ENCODE results near the gene HPCAL1.

Gene HPCAL1

GRCh38 chr2:10469301-10469700, 166.6 kb downstream of the HPCAL1 start:
- no peak overlapping the region for H3K4me3 ChIP-seq (ENCODE audit: low read depth, low read length)
- no peak for DNase-seq (ENCODE audit: low read depth)
- TF ChIP-seq CTCF (IDR thresholded peaks at IDR 0.05; ENCODE audit: low read depth, low read length, missing control alignments), result no peak

- H3K4me3 ChIP-seq (ENCODE audit: low read depth, low read length), result no peak overlapping the region
- DNase-seq (ENCODE audit: low read depth), result no peak
- TF ChIP-seq CTCF (IDR thresholded peaks at IDR 0.05; ENCODE audit: low read depth, low read length, missing control alignments), result no peak
These were observed 167.4 kb downstream of the HPCAL1 start for GRCh38 chr2:10469955-10470608.

GRCh38 chr2:10471046-10471571, 168.4 kb downstream of the HPCAL1 start:
- no peak overlapping the region for H3K4me3 ChIP-seq (ENCODE audit: low read depth, low read length)
- no peak for TF ChIP-seq CTCF (IDR thresholded peaks at IDR 0.05; ENCODE audit: low read depth, low read length, missing control alignments)
- no peak for DNase-seq (ENCODE audit: low read depth)

- no peak for TF ChIP-seq CTCF (IDR thresholded peaks at IDR 0.05; ENCODE audit: low read depth, low read length, missing control alignments)
- H3K4me3 ChIP-seq (ENCODE audit: low read depth, low read length), result no peak overlapping the region
- no peak for DNase-seq (ENCODE audit: low read depth)
These were observed 169.3 kb downstream of the HPCAL1 start for GRCh38 chr2:10471955-10472354.

- H3K4me3 ChIP-seq (ENCODE audit: low read depth, low read length), result no peak overlapping the region
- no peak for DNase-seq (ENCODE audit: low read depth)
- no peak for TF ChIP-seq CTCF (IDR thresholded peaks at IDR 0.05; ENCODE audit: low read depth, low read length, missing control alignments)
These were observed 170.5 kb downstream of the HPCAL1 start for GRCh38 chr2:10473121-10473756.

GRCh38 chr2:10475221-10475722, 172.6 kb downstream of the HPCAL1 start:
- no peak for TF ChIP-seq CTCF (IDR thresholded peaks at IDR 0.05; ENCODE audit: low read depth, low read length, missing control alignments)
- no peak for DNase-seq (ENCODE audit: low read depth)
- no peak overlapping the region for H3K4me3 ChIP-seq (ENCODE audit: low read depth, low read length)

Measured in GM12864 (cell line).